ENCODE measurements around the gene MYO1D.

DNA sequence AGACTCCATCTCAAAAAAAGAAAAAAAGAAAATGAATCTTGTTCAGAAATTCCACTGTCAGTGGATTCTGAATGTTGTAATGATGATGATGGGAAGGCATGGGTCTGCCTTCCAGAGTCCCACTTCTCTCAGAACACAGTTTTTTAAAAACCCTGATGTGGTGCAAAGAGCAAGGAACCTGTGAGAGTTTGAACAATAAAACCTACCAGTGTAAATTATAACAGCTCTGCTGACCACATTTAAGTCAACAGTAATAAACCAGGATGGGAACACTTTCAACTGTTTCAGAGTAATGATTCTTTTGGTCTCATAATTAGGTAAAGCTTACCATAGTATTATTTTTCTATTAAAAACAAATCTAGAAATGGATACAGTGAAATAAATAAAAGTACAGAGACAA is 99.0 kb downstream of the MYO1D start:
- TF ChIP-seq CTCF (IDR thresholded peaks at IDR 0.05) = no peak
- TF ChIP-seq POLR2AphosphoS5 (IDR thresholded peaks at IDR 0.05; ENCODE audit: low read depth, low read length) = no peak

Data from Panc1 (cell line).